ENCODE results near the gene AFF3.

The AFF3 gene

GRCh38 chr2:99857372-99857771 lies 285.0 kb downstream of the AFF3 start:
- Histone ChIP-seq H3K4me2 (ENCODE audit: low read length) (no peak overlapping the region), H3K79me2 (ENCODE audit: control insufficient read depth, low read length) (no peaks in the 10 kb centered on the region), H3K4me3 (ENCODE audit: low read length) (no peak overlapping the region), H4K20me1 (ENCODE audit: control insufficient read depth, insufficient read depth, low read depth, low read length) (no peaks in the 10 kb centered on the region), H3K36me3 (ENCODE audit: control insufficient read depth, low read length) (no peaks in the 10 kb centered on the region), H3K9me2 (replicated peaks; ENCODE audit: control insufficient read depth, low read length) (no peaks in the 10 kb centered on the region), H3K9me3 (ENCODE audit: control insufficient read depth, insufficient read depth, low read length) (no peaks in the 10 kb centered on the region), H3F3A (ENCODE audit: control insufficient read depth, insufficient read depth) (no peaks in the 10 kb centered on the region), H3K27me3 (ENCODE audit: control insufficient read depth, low read length) (no peaks in the 10 kb centered on the region), H3K27ac (ENCODE audit: low read depth, low read length) (no peak overlapping the region), H3K4me1 (ENCODE audit: control insufficient read depth, low read length) (peaks cover 18% of the 10 kb centered on the region)
- no peak for TF ChIP-seq EZH2phosphoT487 (IDR thresholded peaks at IDR 0.05; ENCODE audit: borderline replicate concordance, low read length)
- TF ChIP-seq CTCF (IDR thresholded peaks at IDR 0.05; ENCODE audit: low read depth, low read length, poor library complexity, severe bottlenecking): no peak

GRCh38 chr2:99856119-99856518 lies 286.3 kb downstream of the AFF3 start:
- no peaks in the 10 kb centered on the region for H3K9me3 ChIP-seq (ENCODE audit: control insufficient read depth, insufficient read depth, low read length)
- peaks cover 6% of the 10 kb centered on the region for H3K4me1 ChIP-seq (ENCODE audit: control insufficient read depth, low read length)
- H3K79me2 ChIP-seq (ENCODE audit: control insufficient read depth, low read length): no peaks in the 10 kb centered on the region
- no peaks in the 10 kb centered on the region for H3K36me3 ChIP-seq (ENCODE audit: control insufficient read depth, low read length)
- no peaks in the 10 kb centered on the region for H3F3A ChIP-seq (ENCODE audit: control insufficient read depth, insufficient read depth)
- no peaks in the 10 kb centered on the region for H3K27me3 ChIP-seq (ENCODE audit: control insufficient read depth, low read length)
- H3K4me2 ChIP-seq (ENCODE audit: low read length): no peak overlapping the region
- no peaks in the 10 kb centered on the region for H3K9me2 ChIP-seq (replicated peaks; ENCODE audit: control insufficient read depth, low read length)
- H4K20me1 ChIP-seq (ENCODE audit: control insufficient read depth, insufficient read depth, low read depth, low read length): no peaks in the 10 kb centered on the region
- TF ChIP-seq CTCF (IDR thresholded peaks at IDR 0.05; ENCODE audit: low read depth, low read length, poor library complexity, severe bottlenecking): no peak
- TF ChIP-seq EZH2phosphoT487 (IDR thresholded peaks at IDR 0.05; ENCODE audit: borderline replicate concordance, low read length): no peak
- H3K4me3 ChIP-seq (ENCODE audit: low read length): no peak overlapping the region
- no peak overlapping the region for H3K27ac ChIP-seq (ENCODE audit: low read depth, low read length)

- no peaks in the 10 kb centered on the region for H3K79me2 ChIP-seq (ENCODE audit: control insufficient read depth, low read length)
- H3K36me3 ChIP-seq (ENCODE audit: control insufficient read depth, low read length): no peaks in the 10 kb centered on the region
- no peaks in the 10 kb centered on the region for H3K4me1 ChIP-seq (ENCODE audit: control insufficient read depth, low read length)
- H3F3A ChIP-seq (ENCODE audit: control insufficient read depth, insufficient read depth): no peaks in the 10 kb centered on the region
- TF ChIP-seq CTCF (IDR thresholded peaks at IDR 0.05; ENCODE audit: low read depth, low read length, poor library complexity, severe bottlenecking) (no peak), EZH2phosphoT487 (IDR thresholded peaks at IDR 0.05; ENCODE audit: borderline replicate concordance, low read length) (no peak)
- no peak overlapping the region for H3K27ac ChIP-seq (ENCODE audit: low read depth, low read length)
- H3K9me2 ChIP-seq (replicated peaks; ENCODE audit: control insufficient read depth, low read length): no peaks in the 10 kb centered on the region
- H4K20me1 ChIP-seq (ENCODE audit: control insufficient read depth, insufficient read depth, low read depth, low read length): no peaks in the 10 kb centered on the region
- H3K27me3 ChIP-seq (ENCODE audit: control insufficient read depth, low read length): no peaks in the 10 kb centered on the region
- H3K4me2 ChIP-seq (ENCODE audit: low read length): no peak overlapping the region
- H3K9me3 ChIP-seq (ENCODE audit: control insufficient read depth, insufficient read depth, low read length): no peaks in the 10 kb centered on the region
- H3K4me3 ChIP-seq (ENCODE audit: low read length): no peak overlapping the region
These were observed 288.0 kb downstream of the AFF3 start for GRCh38 chr2:99854236-99854852.
